NCI-H2081 treated with DMSO at 0.1 percent for 48 hours (cell line): ENCODE results near the gene PDIA3.
A peak's percentile ranks its signal among the peaks of the same experiment; 100 is the strongest.
"Not testable (repeated sequence)": the region's sequence is repeated elsewhere in the genome, so short reads cannot be mapped to it uniquely, and the experiment has no call there.

Experiments used
- DNase-seq: peaks from one replicate; lab custom pipeline; 2025; lab: John Stamatoyannopoulos, UW

Gene PDIA3

GRCh38 chr15:43746245-43746902 is at the start of gene PDIA3:
TSS of gene PDIA3 (plus strand) at chr15:43746438. CDS start at chr15:43746540, 102 bp downstream.
- peak; percentile 13 for DNase-seq

GRCh38 chr15:43702174-43702573 is 44.1 kb upstream of the PDIA3 start:
- DNase-seq, result no peak

GRCh38 chr15:43702701-43703424 is 43.4 kb upstream of the PDIA3 start:
- no peak for DNase-seq

- not testable (repeated sequence) for DNase-seq
Observed at GRCh38 chr15:43710431-43711131, 35.7 kb upstream of the PDIA3 start.

GRCh38 chr15:43723151-43723550 is 23.1 kb upstream of the PDIA3 start:
- no peak for DNase-seq

GRCh38 chr15:43726306-43726705 is 19.9 kb upstream of the PDIA3 start:
- DNase-seq, result not testable (repeated sequence)

- DNase-seq, result not testable (repeated sequence)
Observed at GRCh38 chr15:43728053-43728725, 18.0 kb upstream of the PDIA3 start.

GRCh38 chr15:43735416-43735815 is 10.8 kb upstream of the PDIA3 start:
- DNase-seq, result no peak

GRCh38 chr15:43746903-43747309 is 668 bp downstream of the PDIA3 start:
- not testable (repeated sequence) for DNase-seq

- no peak for DNase-seq
Observed at GRCh38 chr15:43748376-43748775, 2.1 kb downstream of the PDIA3 start.

GRCh38 chr15:43749690-43750345 is 3.6 kb downstream of the PDIA3 start:
- DNase-seq, result no peak

GRCh38 chr15:43751885-43752284 is 5.6 kb downstream of the PDIA3 start:
- DNase-seq, result no peak

- DNase-seq, result no peak
Observed at GRCh38 chr15:43762824-43763223, 16.6 kb downstream of the PDIA3 start.

GRCh38 chr15:43763819-43764446 is 17.7 kb downstream of the PDIA3 start:
- DNase-seq, result no peak

- DNase-seq, result no peak
Observed at GRCh38 chr15:43769584-43770228, 23.5 kb downstream of the PDIA3 start.

- DNase-seq, result no peak
Observed at GRCh38 chr15:43771816-43772215, 25.6 kb downstream of the PDIA3 start.

- DNase-seq, result no peak
Observed at GRCh38 chr15:43772624-43773023, 26.4 kb downstream of the PDIA3 start.

GRCh38 chr15:43774062-43774461 is 27.8 kb downstream of the PDIA3 start:
- DNase-seq, result no peak

GRCh38 chr15:43775411-43775965 is 29.2 kb downstream of the PDIA3 start:
- peak; percentile 27 for DNase-seq

GRCh38 chr15:43776101-43776717 is 30.0 kb downstream of the PDIA3 start:
- DNase-seq, result no peak
